GM23248 (cell line): ENCODE results near the gene UQCR10.

Experiments used
- EZH2 ChIP-seq: fragments of 200-600 bp; sonication (generic); IDR thresholded peaks from 2 replicates; pipeline ENCODE4 v1.6.1; 2018; ENCODE audit warnings: antibody characterized with exemption, mild to moderate bottlenecking; ENCODE audit not compliant: insufficient read depth, poor library complexity, severe bottlenecking
- EZH2phosphoT487 ChIP-seq: fragments of 200-600 bp; sonication (generic); IDR thresholded peaks from 2 replicates; pipeline ENCODE4 v1.6.1; 2018; ENCODE audit warnings: antibody characterized with exemption, moderate library complexity, mild to moderate bottlenecking, low read depth; ENCODE audit not compliant: insufficient read depth

- no peak for TF ChIP-seq EZH2
- no peak for TF ChIP-seq EZH2phosphoT487
These were observed 13.1 kb downstream of the UQCR10 start for GRCh38 chr22:29780220-29780619.
